Stomach (tissue), 9 donors: ENCODE results near the gene SCN9A. TPM values are rescaled to one million over a fixed set of nuclear protein-coding genes. Genes with fewer than 3 reads are reported as not detected.

Source experiments
- DNase-seq, 2 donors: peaks; one replicate each; pipeline versions ENCODE4 v3.0.0 to v3.0.0-alpha.2; 2013 to 2019
- H3K27ac ChIP-seq, 5 donors: fragments of 200-600 bp in 4 of 5; sonication (generic) in 4 of 5; one replicate each; pipeline ENCODE4 v1.5.1; 2013 to 2019; ENCODE audit warnings: mild to moderate bottlenecking in 1 of 5, moderate library complexity in 1 of 5
- H3K27me3 ChIP-seq, 3 donors: fragments of 200-600 bp; sonication (generic); one replicate each; pipeline ENCODE4 v1.5.1; 2017 to 2019; ENCODE audit warnings: mixed run types in 1 of 3
- H3K36me3 ChIP-seq, 4 donors: fragments of 200-600 bp; sonication (generic); 1 replicate in 3 of 4; 2 replicates in 1 of 4; pipeline ENCODE4 v1.5.1; 2016 to 2019
- H3K4me1 ChIP-seq, 4 donors: fragments of 200-600 bp; sonication (generic); one replicate each; pipeline ENCODE4 v1.5.1; 2016 to 2019
- H3K4me3 ChIP-seq, 4 donors: fragments of 200-600 bp; sonication (generic) in 3 of 4; one replicate each; pipeline ENCODE4 v1.5.1; 2016 to 2019; ENCODE audit warnings: mild to moderate bottlenecking in 1 of 4
- H3K9me3 ChIP-seq, 4 donors: fragments of 200-600 bp; sonication (generic); one replicate each; pipeline ENCODE4 v1.5.1; 2016 to 2019
- EP300 ChIP-seq: sonication (generic); formaldehyde crosslinking; IDR thresholded peaks from one replicate; pipeline ENCODE4 v1.6.1; 2017; ENCODE audit warnings: antibody characterized with exemption
- POLR2A ChIP-seq, 4 donors: fragments of 450-650 bp; IDR thresholded peaks; one replicate each; pipeline ENCODE4 v1.6.1; 2016; ENCODE audit warnings: antibody characterized with exemption in 4 of 4, control low read depth in 2 of 4, mild to moderate bottlenecking in 1 of 4, moderate library complexity in 1 of 4
- POLR2AphosphoS5 ChIP-seq, 3 donors: sonication (generic); formaldehyde crosslinking; IDR thresholded peaks; one replicate each; pipeline ENCODE4 v1.6.1; 2016; ENCODE audit warnings: antibody characterized with exemption in 3 of 3
- WGBS, 5 donors: extraction: QIAGEN DNeasy Blood & Tissue Kit in 3 of 5; methylation state at CpG; one replicate each; pipeline versions ENCODE4 v1.1.5 to v1.1.7; 2013 to 2018; 5-methylcytosine and 5-hydroxymethylcytosine counted together
- intact Hi-C: fragments of 100-400 bp; cut with DNase I; formaldehyde crosslinking; loops from one replicate; pipeline ENCODE4 v1.15.1; 2023; ENCODE audit warnings: low total_unique reads
- polyA plus RNA-seq, 3 donors: library from polyadenylated mRNA; stranded (reverse); fragments of 200-250 nt; gene quantifications; one replicate each; pipeline ENCODE4 v1.2.3, GENCODE V29; 2013
- total RNA-seq, 5 donors: library from RNA; depleted of rRNA; stranded (reverse); fragments of >200 nt; gene quantifications; one replicate each; pipeline versions ENCODE4 v1.1.0 to v1.2.3, GENCODE V29; 2014 to 2016
- TF ChIP-seq, protein P1 (sequence below), 7 experiments: fragments of 450-650 bp in 4 of 7; fragments of 200-600 bp in 3 of 7; sonication (generic) in 3 of 7; IDR thresholded peaks; one replicate each; pipeline ENCODE4 v1.5.1; 2016 to 2019; ENCODE audit warnings: antibody characterized with exemption in 7 of 7, control low read depth in 2 of 7, mild to moderate bottlenecking in 1 of 7
- donor health status: healthy with polysubstance abuse.
- donor health status: Bipolar disorder and iron deficiency.
- donor health status: healthy.

The SCN9A gene
- total and polyA plus RNA-seq, 8 donors: 0.12 to 24.3 (median 1.1) TPM

DNA sequence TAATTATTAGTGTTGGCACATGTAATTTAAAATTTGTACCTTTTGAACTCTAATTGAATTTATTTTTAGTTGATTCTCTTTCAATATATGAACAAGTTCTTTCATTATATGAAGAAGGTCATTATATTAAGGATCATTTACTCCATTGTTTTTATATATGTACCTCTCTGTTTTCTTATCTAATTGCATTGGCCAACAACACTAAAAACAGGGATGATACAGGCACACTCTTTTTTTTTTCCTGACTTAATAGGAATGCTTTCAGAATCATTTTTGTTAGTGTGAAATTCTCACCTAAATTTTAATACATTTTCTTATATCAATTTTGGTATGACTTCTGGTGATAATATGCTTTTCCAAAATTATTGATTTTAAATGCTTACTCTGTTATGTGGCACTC is 173.0 kb downstream of the SCN9A start:
- intact Hi-C loops: no loop called here
- H3K4me3 ChIP-seq: no peak overlapping the region
- no peaks in the 10 kb centered on the region for H3K4me1 ChIP-seq
- H3K27me3 ChIP-seq: no peaks in the 10 kb centered on the region
- H3K36me3 ChIP-seq: no peaks in the 10 kb centered on the region
- no peaks in the 10 kb centered on the region for H3K9me3 ChIP-seq
- TF ChIP-seq POLR2A (IDR thresholded peaks at IDR 0.05) (no peak), POLR2AphosphoS5 (IDR thresholded peaks at IDR 0.05) (no peak), EP300 (no peak)
- TF ChIP-seq, protein P1, sequence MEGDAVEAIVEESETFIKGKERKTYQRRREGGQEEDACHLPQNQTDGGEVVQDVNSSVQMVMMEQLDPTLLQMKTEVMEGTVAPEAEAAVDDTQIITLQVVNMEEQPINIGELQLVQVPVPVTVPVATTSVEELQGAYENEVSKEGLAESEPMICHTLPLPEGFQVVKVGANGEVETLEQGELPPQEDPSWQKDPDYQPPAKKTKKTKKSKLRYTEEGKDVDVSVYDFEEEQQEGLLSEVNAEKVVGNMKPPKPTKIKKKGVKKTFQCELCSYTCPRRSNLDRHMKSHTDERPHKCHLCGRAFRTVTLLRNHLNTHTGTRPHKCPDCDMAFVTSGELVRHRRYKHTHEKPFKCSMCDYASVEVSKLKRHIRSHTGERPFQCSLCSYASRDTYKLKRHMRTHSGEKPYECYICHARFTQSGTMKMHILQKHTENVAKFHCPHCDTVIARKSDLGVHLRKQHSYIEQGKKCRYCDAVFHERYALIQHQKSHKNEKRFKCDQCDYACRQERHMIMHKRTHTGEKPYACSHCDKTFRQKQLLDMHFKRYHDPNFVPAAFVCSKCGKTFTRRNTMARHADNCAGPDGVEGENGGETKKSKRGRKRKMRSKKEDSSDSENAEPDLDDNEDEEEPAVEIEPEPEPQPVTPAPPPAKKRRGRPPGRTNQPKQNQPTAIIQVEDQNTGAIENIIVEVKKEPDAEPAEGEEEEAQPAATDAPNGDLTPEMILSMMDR (IDR thresholded peaks at IDR 0.05): no peak
- no peak overlapping the region for H3K27ac ChIP-seq
- DNase-seq: no peak

DNA sequence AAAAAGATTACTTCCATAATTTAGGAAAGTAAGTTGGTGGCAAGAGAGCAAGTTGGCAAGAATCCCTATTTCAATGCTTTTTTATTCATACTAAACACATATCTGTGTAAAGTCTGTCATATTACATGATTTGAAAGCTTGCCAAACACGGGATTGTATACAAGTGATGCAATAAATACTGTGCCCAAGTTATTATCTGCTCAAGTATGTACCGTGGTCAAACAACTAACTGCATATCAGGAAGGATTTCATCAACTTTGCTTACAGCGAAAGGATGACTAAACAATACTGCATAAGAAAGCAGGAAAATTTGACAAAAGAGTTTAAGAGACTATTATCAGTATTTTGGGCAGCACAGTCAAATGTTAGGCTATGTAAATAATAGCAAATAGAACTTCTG is 178.3 kb downstream of the SCN9A start:
- no peak overlapping the region for H3K27ac ChIP-seq
- 28 to 49% (median 41%) methylated on average over 3 of the region's 3 CpGs for WGBS, 5 donors
- H3K36me3 ChIP-seq: no peaks in the 10 kb centered on the region
- no peak for TF ChIP-seq EP300
- TF ChIP-seq POLR2AphosphoS5 (IDR thresholded peaks at IDR 0.05): no peak
- TF ChIP-seq, protein P1 (IDR thresholded peaks at IDR 0.05): no peak
- TF ChIP-seq POLR2A (IDR thresholded peaks at IDR 0.05): no peak
- no peak overlapping the region for H3K4me3 ChIP-seq
- no peaks in the 10 kb centered on the region for H3K9me3 ChIP-seq
- DNase-seq: peak in 1 of 2 donors; percentile 4
- intact Hi-C loops: no loop called here
- no peaks in the 10 kb centered on the region for H3K27me3 ChIP-seq
- no peaks in the 10 kb centered on the region for H3K4me1 ChIP-seq

DNA sequence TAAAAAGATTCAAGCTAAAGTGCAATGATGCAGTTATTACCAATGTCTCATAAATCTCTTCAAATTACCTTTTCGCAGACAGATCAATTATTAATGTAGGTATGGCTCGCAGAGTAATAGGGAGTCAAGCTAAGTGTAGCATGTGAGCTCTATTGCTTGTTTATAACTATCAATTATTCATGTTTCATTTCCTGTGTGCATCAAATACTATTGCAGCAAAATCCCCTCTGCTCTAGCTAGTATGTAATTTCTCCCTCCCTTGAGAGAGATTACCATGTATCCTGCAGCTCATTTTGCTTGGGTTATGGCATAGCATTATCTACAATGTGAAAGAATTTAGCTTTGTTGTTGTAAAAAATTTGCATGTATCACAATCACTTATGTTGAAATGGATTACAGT is 182.3 kb downstream of the SCN9A start:
- H3K4me1 ChIP-seq: no peaks in the 10 kb centered on the region
- H3K36me3 ChIP-seq: no peaks in the 10 kb centered on the region
- no peak for DNase-seq
- WGBS, 5 donors: 84 to 91% (median 86%) methylated on average over 2 of the region's 2 CpGs
- intact Hi-C loops: no loop called here
- H3K27me3 ChIP-seq: no peaks in the 10 kb centered on the region
- H3K4me3 ChIP-seq: no peak overlapping the region
- TF ChIP-seq POLR2AphosphoS5 (IDR thresholded peaks at IDR 0.05): no peak
- TF ChIP-seq EP300: no peak
- TF ChIP-seq, protein P1 (IDR thresholded peaks at IDR 0.05): no peak
- no peak for TF ChIP-seq POLR2A (IDR thresholded peaks at IDR 0.05)
- no peaks in the 10 kb centered on the region for H3K9me3 ChIP-seq
- no peak overlapping the region for H3K27ac ChIP-seq

DNA sequence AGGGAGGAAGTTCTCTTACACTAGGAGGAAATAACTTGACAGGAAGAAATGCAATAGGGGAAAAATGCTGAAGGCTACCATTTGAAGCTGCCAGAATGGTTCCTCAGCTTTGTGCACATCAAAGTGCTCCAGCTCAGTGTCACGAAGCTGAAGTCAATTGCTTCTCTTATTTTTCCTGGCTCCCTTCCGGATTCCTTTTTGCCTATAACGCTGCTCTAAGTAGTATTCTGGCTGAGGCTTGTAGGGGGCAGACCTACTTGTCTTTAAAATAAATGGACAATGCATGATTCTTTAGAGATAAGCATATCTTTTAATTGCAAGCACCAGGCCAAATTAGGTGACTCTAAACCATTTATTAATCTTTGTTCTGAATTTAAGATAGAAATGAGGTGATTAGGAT is 187.7 kb downstream of the SCN9A start:
- H3K27me3 ChIP-seq: no peaks in the 10 kb centered on the region
- H3K36me3 ChIP-seq: no peaks in the 10 kb centered on the region
- H3K4me3 ChIP-seq: no peak overlapping the region
- no peaks in the 10 kb centered on the region for H3K4me1 ChIP-seq
- no peak overlapping the region for H3K27ac ChIP-seq
- TF ChIP-seq POLR2A (IDR thresholded peaks at IDR 0.05) (no peak), POLR2AphosphoS5 (IDR thresholded peaks at IDR 0.05) (no peak), EP300 (no peak)
- TF ChIP-seq, protein P1 (IDR thresholded peaks at IDR 0.05): no peak
- peak in 1 of 2 donors; percentile 9 for DNase-seq
- H3K9me3 ChIP-seq: no peaks in the 10 kb centered on the region
- 24 to 40% (median 35%) methylated on average over 3 of the region's 3 CpGs for WGBS, 5 donors
- intact Hi-C loops: no loop called here
